PFSK-1 (cell line): ENCODE results near the gene DAB1.

Source experiments
- POLR2AphosphoS5 ChIP-seq: IDR thresholded peaks from 2 replicates; pipeline ENCODE4 v1.6.1; 2012; ENCODE audit warnings: low read depth, mild to moderate bottlenecking, control low read depth, low read length, moderate library complexity
- TF ChIP-seq, protein P1 (sequence below), 2 experiments: IDR thresholded peaks; 2 replicates each; pipeline versions ENCODE4 v1.6.1 to v1.8.0; 2011 to 2012; ENCODE audit warnings: low read depth in 2 of 2, low read length in 2 of 2, control low read depth in 1 of 2, inconsistent platforms in 1 of 2, mild to moderate bottlenecking in 1 of 2, moderate library complexity in 1 of 2; ENCODE audit not compliant: insufficient read depth in 1 of 2

DNA sequence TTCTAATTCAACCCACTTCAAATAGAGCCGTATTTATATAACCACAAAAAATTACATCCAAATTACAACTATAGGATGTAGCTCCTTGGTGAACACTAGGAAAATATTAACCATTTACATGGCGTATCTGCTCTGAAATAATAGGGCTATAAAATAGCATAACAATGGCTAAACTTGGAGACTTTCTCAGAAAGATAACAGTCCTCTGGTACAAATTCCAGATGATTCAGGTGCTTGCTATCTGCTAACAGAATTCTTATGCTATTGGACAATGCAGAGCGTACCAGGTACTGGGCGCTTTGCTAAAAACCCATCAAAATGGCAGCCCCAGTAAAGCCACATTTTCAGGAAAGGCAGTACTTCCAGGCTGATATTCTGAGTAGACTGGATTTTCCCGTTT is 248.4 kb downstream of the DAB1 start:
- TF ChIP-seq, protein P1, sequence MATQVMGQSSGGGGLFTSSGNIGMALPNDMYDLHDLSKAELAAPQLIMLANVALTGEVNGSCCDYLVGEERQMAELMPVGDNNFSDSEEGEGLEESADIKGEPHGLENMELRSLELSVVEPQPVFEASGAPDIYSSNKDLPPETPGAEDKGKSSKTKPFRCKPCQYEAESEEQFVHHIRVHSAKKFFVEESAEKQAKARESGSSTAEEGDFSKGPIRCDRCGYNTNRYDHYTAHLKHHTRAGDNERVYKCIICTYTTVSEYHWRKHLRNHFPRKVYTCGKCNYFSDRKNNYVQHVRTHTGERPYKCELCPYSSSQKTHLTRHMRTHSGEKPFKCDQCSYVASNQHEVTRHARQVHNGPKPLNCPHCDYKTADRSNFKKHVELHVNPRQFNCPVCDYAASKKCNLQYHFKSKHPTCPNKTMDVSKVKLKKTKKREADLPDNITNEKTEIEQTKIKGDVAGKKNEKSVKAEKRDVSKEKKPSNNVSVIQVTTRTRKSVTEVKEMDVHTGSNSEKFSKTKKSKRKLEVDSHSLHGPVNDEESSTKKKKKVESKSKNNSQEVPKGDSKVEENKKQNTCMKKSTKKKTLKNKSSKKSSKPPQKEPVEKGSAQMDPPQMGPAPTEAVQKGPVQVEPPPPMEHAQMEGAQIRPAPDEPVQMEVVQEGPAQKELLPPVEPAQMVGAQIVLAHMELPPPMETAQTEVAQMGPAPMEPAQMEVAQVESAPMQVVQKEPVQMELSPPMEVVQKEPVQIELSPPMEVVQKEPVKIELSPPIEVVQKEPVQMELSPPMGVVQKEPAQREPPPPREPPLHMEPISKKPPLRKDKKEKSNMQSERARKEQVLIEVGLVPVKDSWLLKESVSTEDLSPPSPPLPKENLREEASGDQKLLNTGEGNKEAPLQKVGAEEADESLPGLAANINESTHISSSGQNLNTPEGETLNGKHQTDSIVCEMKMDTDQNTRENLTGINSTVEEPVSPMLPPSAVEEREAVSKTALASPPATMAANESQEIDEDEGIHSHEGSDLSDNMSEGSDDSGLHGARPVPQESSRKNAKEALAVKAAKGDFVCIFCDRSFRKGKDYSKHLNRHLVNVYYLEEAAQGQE (IDR thresholded peaks at IDR 0.05; ENCODE audit: insufficient read depth in 1 of 2, low read depth in 2 of 2, low read length in 2 of 2) = no peak
- TF ChIP-seq POLR2AphosphoS5 = no peak
